ENCODE data around the gene RPL39L. TPM values are rescaled to one million over a fixed set of nuclear protein-coding genes. Genes with fewer than 3 reads are reported as not detected.

The RPL39L gene
- total RNA-seq, 1 donor from 2014 or later: 13.4 TPM

DNA sequence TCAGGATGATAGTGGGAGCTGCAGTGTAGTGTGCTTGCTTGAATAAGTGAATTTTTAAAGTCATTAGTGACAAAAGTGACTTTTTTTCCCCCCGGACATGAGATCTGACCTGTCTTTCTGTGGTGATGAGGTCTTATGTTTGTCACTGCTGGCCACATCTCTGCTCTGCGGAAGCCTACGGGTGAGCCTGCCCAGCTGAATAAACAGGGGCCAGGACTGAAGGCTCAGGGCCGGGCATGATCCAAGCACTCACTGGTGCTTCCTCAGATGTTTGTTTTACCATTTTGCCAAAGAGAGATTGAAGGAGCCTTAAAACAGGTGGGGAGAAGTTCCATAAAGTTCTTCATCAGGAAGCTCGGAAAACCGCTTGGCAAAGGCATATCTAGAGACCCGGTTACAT, 35.0 kb downstream of the RPL39L start:
- H3K27ac Mint-ChIP-seq: no peak overlapping the region
- H3K4me1 Mint-ChIP-seq: peaks cover 14% of the 10 kb centered on the region
- no peaks in the 10 kb centered on the region for H3K36me3 Mint-ChIP-seq
- DNase-seq (ENCODE audit: low spot score in 2 of 2, unreplicated experiment in 2 of 2): no peak
- H3K27me3 Mint-ChIP-seq (ENCODE audit: low read depth): no peaks in the 10 kb centered on the region
- H3K9me3 Mint-ChIP-seq: peaks cover 8% of the 10 kb centered on the region
- no peak overlapping the region for H3K4me3 Mint-ChIP-seq
- no peak for TF ChIP-seq CTCF (IDR thresholded peaks at IDR 0.05; ENCODE audit: unreplicated experiment)

DNA sequence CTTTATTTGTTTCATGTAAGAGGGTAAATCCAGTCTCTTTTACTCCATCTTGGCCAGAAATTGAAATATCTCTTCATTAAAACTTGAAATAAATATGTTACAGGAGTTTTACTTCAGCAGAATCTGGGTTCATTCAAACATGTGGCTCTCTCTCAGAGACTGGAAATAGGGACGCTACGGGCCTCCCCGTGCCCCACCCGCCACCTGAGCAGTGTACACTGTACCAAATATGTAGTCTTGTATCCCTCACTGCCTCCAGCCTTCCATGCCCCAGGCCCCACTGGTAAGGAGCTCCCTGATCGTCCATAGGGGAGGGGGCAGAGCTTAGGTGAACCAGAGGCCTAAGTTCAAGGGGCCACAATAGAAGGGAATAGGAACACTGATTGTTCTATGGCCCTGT, 36.0 kb downstream of the RPL39L start:
- no peak for TF ChIP-seq CTCF (IDR thresholded peaks at IDR 0.05; ENCODE audit: unreplicated experiment)
- Mint-ChIP-seq H3K4me1 (peaks cover 14% of the 10 kb centered on the region), H3K27me3 (ENCODE audit: low read depth) (no peaks in the 10 kb centered on the region), H3K36me3 (no peaks in the 10 kb centered on the region), H3K4me3 (no peak overlapping the region), H3K9me3 (peaks cover 18% of the 10 kb centered on the region), H3K27ac (no peak overlapping the region)
- no peak for DNase-seq (ENCODE audit: low spot score in 2 of 2, unreplicated experiment in 2 of 2)

DNA sequence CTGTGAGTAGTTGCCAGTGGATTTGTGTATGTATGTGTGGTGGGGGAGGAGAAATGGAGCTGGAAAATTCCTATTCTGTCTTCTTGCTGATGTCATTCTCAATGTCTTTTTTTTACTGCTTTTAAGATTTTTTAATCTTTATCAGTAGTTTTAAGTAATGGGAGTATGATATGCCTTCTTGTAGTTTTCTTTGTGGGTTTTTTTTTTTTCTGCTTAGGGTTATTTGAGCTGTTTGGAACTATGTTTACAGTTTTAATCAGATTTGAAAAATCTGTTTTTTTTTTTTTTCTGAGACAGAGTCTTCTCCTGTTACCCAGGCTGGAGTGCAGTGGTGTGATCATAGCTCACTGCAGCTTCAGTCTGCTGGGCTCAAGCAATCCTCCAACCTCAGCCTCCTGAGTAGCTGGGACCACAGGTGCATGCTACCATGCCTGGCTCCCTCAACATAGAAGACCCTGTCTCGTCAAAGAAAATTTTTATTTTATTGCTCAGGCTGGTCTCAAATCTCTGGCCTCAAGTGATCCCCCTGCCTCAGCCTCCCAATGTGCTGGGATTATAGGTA, 37.1 kb downstream of the RPL39L start:
- peaks cover 14% of the 10 kb centered on the region for H3K4me1 Mint-ChIP-seq
- no peaks in the 10 kb centered on the region for H3K27me3 Mint-ChIP-seq (ENCODE audit: low read depth)
- peak overlapping the region; percentile 95 for H3K27ac Mint-ChIP-seq
- TF ChIP-seq CTCF (IDR thresholded peaks at IDR 0.05; ENCODE audit: unreplicated experiment): no peak
- peak overlapping the region; percentile 58 for H3K4me3 Mint-ChIP-seq
- no peaks in the 10 kb centered on the region for H3K36me3 Mint-ChIP-seq
- DNase-seq (ENCODE audit: low spot score in 2 of 2, unreplicated experiment in 2 of 2): no peak
- H3K9me3 Mint-ChIP-seq: peaks cover 29% of the 10 kb centered on the region

GRCh38 chr3:187101184-187102072, 37.9 kb downstream of the RPL39L start:
- peak; percentile 34 to 71 for DNase-seq (ENCODE audit: low spot score in 2 of 2, unreplicated experiment in 2 of 2)
- H3K4me3 Mint-ChIP-seq: peak overlapping the region; percentile 58
- H3K27ac Mint-ChIP-seq: peak overlapping the region; percentile 95
- H3K4me1 Mint-ChIP-seq: peaks cover 14% of the 10 kb centered on the region
- peaks cover 37% of the 10 kb centered on the region for H3K9me3 Mint-ChIP-seq
- no peaks in the 10 kb centered on the region for H3K27me3 Mint-ChIP-seq (ENCODE audit: low read depth)
- TF ChIP-seq CTCF (IDR thresholded peaks at IDR 0.05; ENCODE audit: unreplicated experiment): no peak
- H3K36me3 Mint-ChIP-seq: peaks cover 2% of the 10 kb centered on the region

DNA sequence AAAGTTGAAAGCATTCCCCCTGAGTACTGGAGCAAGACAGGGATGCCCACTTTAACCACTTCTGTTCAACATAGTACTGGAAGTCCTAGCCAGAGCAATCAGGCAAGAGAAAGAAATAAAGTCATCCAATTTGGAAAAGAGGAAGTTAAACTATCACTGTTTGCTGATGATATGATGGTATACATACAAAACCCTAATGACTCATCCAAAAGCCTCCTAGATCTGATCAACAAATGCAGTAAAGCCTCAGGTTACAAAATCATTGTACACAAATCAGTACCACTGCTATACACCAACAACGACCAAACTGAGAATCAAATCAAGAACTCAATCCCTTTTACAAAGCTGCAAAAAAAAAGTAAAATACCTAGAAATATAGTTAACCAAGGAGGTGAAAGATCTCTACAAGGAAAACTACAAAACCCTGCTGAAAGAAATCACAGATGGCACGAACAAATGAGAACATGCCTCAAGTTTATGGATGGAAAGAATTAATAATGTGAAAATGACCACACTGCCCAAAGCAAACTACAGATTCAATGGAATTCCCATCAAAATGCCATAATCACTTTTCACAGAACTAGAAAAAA, 40.3 kb downstream of the RPL39L start:
- no peak for TF ChIP-seq CTCF (IDR thresholded peaks at IDR 0.05; ENCODE audit: unreplicated experiment)
- Mint-ChIP-seq H3K27me3 (ENCODE audit: low read depth) (no peaks in the 10 kb centered on the region), H3K4me3 (no peak overlapping the region), H3K27ac (no peak overlapping the region), H3K4me1 (peaks cover 14% of the 10 kb centered on the region), H3K9me3 (peaks cover 54% of the 10 kb centered on the region), H3K36me3 (peaks cover 7% of the 10 kb centered on the region)
- DNase-seq (ENCODE audit: low spot score in 2 of 2, unreplicated experiment in 2 of 2): no peak
